AG20443 (cell line): ENCODE data around the gene MMS19.
A peak's percentile ranks its signal among the peaks of the same experiment; 100 is the strongest.

Experiments used
- DNase-seq: peaks from one replicate; pipeline ENCODE4 v3.0.0; 2012; ENCODE audit warnings: low spot score, mixed read lengths

The MMS19 gene, protein sequence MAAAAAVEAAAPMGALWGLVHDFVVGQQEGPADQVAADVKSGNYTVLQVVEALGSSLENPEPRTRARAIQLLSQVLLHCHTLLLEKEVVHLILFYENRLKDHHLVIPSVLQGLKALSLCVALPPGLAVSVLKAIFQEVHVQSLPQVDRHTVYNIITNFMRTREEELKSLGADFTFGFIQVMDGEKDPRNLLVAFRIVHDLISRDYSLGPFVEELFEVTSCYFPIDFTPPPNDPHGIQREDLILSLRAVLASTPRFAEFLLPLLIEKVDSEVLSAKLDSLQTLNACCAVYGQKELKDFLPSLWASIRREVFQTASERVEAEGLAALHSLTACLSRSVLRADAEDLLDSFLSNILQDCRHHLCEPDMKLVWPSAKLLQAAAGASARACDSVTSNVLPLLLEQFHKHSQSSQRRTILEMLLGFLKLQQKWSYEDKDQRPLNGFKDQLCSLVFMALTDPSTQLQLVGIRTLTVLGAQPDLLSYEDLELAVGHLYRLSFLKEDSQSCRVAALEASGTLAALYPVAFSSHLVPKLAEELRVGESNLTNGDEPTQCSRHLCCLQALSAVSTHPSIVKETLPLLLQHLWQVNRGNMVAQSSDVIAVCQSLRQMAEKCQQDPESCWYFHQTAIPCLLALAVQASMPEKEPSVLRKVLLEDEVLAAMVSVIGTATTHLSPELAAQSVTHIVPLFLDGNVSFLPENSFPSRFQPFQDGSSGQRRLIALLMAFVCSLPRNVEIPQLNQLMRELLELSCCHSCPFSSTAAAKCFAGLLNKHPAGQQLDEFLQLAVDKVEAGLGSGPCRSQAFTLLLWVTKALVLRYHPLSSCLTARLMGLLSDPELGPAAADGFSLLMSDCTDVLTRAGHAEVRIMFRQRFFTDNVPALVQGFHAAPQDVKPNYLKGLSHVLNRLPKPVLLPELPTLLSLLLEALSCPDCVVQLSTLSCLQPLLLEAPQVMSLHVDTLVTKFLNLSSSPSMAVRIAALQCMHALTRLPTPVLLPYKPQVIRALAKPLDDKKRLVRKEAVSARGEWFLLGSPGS

DNA sequence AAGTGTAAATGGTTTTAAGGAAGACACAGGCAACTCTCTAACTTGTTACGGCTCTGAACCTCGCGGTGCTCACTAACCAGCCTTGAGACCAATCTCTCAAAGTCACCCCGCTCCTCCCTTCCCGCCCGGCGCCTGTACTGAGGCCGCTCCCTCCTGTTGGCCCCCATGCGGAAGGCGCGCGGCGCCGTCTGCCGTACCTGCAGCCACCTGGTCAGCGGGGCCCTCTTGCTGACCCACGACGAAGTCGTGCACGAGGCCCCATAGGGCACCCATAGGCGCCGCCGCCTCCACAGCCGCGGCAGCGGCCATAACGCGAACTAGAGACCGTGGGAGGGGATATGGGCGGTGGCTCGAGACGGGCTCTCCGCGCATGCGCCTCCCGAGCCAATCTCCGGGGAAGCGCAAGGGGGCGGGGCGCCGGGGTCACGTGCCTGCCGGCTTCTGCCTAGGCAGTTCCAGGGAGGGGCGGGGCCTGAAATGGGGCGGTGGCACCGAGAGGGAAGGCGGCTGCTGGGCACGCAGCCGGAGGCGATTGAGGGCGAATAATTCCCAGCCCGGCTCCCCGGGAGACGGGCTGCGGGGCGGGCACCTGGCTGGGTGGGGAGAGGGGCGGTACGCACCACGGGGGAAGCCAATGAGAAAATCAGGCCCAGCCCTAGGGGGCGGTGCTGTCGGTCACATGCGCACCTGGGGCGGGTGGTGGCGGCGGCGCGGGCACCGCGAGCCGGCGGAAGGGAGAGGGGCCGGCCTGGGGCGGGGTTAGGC is at the start of gene MMS19:
Gene MMS19, minus strand, starts transcription at position 347 of the 765 bp plus-strand sequence. Its CDS starts 38 bp downstream, at position 309.
- DNase-seq: peak; percentile 100

GRCh38 chr10:97547962-97548361 is 49.7 kb upstream of the MMS19 start:
- DNase-seq: no peak

DNA sequence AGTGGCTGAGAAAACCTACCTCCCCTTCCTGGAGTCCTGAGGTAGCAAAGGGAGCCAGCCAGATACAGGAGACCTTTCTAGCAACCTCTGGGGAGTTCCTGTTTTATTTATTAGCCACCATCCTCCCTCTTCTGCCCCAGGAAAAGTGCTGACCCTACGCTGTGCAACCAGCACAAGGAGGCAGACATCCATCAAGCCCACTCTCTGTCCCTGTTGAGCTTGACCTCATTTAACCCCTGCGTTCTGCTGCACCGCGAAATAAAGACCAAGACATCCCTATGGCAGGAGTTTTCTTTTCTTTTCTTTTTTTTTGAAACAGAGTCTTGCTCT is 49.0 kb upstream of the MMS19 start:
- DNase-seq: no peak

- DNase-seq: no peak
Observed at GRCh38 chr10:97546456-97547270, 48.4 kb upstream of the MMS19 start.

- peak; percentile 95 for DNase-seq
Observed at GRCh38 chr10:97543025-97543546, 44.9 kb upstream of the MMS19 start.

GRCh38 chr10:97542169-97543024 is 44.2 kb upstream of the MMS19 start:
- DNase-seq: peak; percentile 84

DNA sequence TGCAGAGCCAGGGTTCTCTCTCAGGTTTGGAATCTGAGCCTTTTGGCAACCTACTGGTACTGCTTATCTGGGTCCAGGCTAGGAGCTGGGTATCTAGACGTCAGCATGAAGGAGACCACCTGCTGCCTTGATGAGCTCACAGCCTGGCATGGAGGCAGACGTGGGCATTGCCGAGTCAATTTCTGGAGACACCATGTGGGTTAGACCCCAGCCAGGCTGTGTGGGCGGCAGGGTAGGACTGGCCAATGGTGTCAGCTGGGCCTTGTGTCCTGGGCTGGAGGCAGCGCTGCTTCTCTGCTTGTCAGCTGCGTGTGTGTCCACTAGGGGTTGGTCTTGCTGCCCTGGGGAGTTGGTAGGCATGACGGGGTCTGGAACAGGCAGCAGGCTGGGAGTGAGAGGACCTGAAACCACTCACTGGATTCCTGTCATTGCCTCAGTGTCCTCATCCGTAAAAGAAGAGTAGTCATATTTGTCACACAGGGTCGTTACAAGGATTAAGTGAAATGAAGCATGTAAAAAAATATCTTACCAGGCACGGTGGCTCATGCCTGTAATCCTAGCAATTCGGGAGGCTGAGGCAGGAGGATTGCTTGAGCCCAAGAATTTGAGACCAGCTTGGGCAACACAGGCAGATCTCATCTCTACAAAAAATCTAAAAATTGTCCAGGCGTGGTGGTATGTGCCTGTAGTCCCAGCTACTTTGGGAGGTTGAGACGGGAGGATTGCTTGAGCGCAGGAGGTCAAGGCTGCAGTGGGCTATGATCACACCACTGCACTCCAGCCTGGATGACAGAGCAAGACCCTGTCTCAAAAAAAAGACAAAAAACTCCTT is 42.7 kb upstream of the MMS19 start:
- no peak for DNase-seq

GRCh38 chr10:97539523-97540200 is 41.4 kb upstream of the MMS19 start:
- DNase-seq: peak; percentile 82

GRCh38 chr10:97538839-97539238 is 40.6 kb upstream of the MMS19 start:
- no peak for DNase-seq

DNA sequence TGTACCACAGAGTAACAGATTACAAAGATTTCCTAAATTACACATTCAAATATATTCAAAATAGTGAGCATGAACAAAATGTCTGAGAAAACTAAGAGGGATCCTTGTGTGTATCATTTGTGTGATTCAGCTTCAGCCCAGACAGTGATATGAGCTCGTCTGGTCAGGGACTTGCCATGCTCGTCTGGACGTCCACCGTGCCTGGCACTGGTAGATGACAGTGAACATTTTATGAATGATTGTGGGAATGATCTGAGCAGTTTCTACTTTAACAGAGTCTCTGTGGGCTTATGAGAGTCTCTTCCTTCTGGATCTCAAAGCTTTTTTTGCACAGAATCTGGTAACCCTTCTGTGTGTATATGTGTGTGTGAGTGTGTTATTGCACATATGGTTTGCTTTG is 40.2 kb upstream of the MMS19 start:
- DNase-seq: no peak

- DNase-seq: no peak
Observed at GRCh38 chr10:97537186-97537869, 39.1 kb upstream of the MMS19 start.

DNA sequence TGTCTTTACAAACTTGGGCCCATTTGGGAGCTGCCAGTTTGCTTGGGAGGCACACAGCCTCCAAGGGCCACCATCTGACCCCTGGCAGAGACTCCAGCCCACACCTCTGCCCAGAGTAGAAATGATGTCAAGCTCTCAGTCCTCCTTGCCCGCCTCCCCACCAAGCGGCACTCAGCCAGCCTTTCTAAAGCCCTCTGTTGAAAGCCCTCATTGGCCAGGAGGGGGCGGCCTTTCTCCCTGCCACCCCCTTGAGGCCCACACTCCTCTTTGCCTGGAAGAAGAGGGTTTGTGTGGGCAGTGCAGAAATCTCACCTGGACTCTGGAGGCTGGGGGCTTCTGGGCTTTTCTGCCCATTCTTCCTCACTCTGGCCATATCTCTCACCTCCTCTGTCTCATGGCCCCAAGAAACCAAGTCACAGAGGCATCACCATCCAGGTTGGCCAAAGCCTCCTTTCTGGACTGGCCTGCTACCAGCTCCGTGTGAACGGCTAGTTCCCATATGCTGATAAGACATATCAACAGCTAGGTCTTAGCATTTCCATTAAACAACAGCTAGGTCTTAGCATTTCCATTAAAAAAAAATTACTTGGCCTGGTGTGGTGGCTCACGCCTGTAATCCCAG is 36.6 kb upstream of the MMS19 start:
- DNase-seq: peak; percentile 60

- no peak for DNase-seq
Observed at GRCh38 chr10:97533888-97534287, 35.7 kb upstream of the MMS19 start.

DNA sequence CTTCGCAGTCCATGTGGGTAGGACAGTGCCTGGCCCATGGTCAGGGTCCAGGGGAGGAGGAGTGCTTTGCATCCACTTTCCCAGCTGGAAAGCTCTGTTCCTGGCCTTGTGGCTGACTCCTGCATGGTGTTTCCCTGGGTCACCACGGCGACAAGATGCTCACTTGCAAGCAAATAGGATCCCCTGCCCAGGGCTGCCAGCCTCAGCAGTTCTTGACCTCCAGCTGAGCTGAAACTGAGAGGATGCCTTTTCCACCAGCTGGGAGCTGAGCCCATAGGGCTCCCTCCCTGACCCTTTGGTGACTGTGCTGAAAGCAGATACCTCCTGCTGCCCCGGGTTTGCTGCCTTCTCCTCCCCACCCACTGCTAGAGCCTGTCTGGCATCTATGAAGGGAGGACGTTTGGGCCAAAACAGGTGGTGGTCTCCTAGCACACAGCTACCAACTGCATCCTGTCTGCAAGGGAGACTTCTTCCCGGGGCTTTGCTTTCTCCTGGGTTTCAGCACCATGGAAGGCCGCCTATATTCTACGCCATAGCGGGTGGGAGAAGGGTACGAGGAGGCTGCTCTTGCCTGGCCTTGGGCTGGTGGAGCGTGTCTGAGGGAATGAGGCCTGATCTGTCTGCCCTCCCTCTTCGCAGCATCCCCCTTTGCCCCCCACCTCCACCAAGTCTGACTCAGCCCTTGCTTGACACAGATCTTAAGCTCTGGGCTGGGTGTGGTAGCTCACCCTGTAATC is 34.9 kb upstream of the MMS19 start:
- DNase-seq: no peak

DNA sequence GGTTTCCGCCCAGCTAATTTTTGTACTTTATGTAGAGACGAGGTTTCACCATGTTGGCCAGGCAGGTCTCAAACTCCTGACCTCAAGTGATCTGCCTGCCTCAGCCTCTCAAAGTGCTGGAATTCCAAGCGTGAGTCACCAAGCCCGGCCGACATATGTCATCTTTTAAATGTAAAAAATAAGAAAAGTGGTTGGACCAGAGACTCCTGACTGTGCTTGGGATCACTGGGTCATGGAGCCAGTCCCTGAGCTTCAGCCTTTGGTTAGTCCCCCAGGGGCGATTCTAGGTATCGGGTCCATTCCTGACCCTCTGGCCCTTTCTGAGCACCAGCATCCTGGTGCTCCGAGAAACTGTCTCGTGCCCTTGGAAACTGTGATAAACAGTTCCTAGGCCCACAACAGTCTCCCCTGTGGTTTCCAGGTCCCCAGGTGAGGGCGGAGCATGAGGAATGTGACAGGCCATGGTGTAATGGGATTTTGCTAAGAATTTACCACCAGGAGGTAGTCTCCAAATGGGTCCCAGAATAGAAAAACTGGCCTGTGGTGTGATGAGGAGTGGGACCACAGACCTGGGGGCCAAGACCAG is 33.3 kb upstream of the MMS19 start:
- DNase-seq: no peak
